ENCODE data around the gene LIMK1. TPM values are rescaled to one million over a fixed set of nuclear protein-coding genes. Genes with fewer than 3 reads are reported as not detected.
"Not testable (repeated sequence)": the region's sequence is repeated elsewhere in the genome, so short reads cannot be mapped to it uniquely, and the experiment has no call there.

LIMK1 gene
- total RNA-seq, 2 donors from 2014 or later: 9.4 to 14.7 TPM

DNA sequence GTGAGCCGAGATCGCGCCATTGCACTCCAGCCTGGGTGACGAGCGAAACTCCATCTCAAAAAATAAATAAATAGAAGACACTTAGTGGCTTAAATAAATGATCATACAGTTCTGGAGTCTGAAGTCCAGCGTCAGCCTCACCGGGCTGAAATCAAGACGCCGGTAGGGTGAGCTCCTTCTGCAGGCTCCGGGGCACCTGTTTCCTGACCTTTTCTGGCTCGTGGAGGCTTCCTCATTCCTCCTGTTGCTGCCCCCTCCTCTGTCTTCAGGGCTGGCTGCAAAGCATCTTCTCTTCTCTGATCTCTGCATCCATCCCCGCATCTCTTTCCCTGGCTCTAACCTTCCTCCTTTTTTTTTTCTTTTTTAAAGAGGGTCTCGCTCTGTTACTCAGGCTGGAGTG lies 32.8 kb downstream of the LIMK1 start:
- H3K27ac ChIP-seq: no peak overlapping the region
- no peak for DNase-seq (ENCODE audit: low spot score)
- H3K4me3 ChIP-seq: no peak overlapping the region
- no peaks in the 10 kb centered on the region for H3K9me3 ChIP-seq
- H3K36me3 ChIP-seq: peaks cover 34% of the 10 kb centered on the region
- TF ChIP-seq CTCF (IDR thresholded peaks at IDR 0.05): no peak
- H3K4me1 ChIP-seq: no peaks in the 10 kb centered on the region
- no peaks in the 10 kb centered on the region for H3K27me3 ChIP-seq

DNA sequence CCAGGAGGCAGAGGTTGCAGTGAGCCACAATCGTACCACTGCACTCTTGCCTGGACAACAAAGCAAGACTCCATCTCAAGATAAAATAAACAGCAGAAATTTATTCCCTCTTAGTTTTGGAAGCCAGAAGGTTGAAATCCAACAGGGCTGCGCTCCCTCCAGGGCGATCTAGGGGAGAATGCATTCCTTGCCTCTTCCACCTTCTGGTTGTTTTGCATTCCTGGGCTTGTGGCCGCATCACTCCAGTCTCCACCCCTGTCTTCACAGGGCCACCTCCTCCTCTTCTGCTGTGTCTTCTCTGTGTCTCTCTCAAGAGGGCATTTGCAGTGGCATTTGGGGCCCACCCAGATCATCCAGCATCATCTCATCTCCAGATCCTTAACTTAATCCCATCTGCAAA lies 36.2 kb downstream of the LIMK1 start:
- Histone ChIP-seq H3K27ac (no peak overlapping the region), H3K4me3 (no peak overlapping the region), H3K36me3 (peaks cover 28% of the 10 kb centered on the region), H3K27me3 (no peaks in the 10 kb centered on the region), H3K9me3 (no peaks in the 10 kb centered on the region), H3K4me1 (no peaks in the 10 kb centered on the region)
- no peak for TF ChIP-seq CTCF (IDR thresholded peaks at IDR 0.05)
- no peak for DNase-seq (ENCODE audit: low spot score)

- no peaks in the 10 kb centered on the region for H3K9me3 ChIP-seq
- no peak overlapping the region for H3K4me3 ChIP-seq
- H3K27me3 ChIP-seq: no peaks in the 10 kb centered on the region
- DNase-seq (ENCODE audit: low spot score): no peak
- peaks cover 28% of the 10 kb centered on the region for H3K36me3 ChIP-seq
- no peak for TF ChIP-seq CTCF (IDR thresholded peaks at IDR 0.05)
- no peaks in the 10 kb centered on the region for H3K4me1 ChIP-seq
- no peak overlapping the region for H3K27ac ChIP-seq
These were observed 38.0 kb downstream of the LIMK1 start for GRCh38 chr7:74121401-74122249.

- H3K4me1 ChIP-seq; DNase-seq (ENCODE audit: low spot score); H3K27ac ChIP-seq; H3K27me3 ChIP-seq; H3K9me3 ChIP-seq; H3K4me3 ChIP-seq: not testable (repeated sequence)
- H3K36me3 ChIP-seq: peaks cover 20% of the 10 kb centered on the region
These were observed 40.3 kb downstream of the LIMK1 start for GRCh38 chr7:74123892-74124291.

DNA sequence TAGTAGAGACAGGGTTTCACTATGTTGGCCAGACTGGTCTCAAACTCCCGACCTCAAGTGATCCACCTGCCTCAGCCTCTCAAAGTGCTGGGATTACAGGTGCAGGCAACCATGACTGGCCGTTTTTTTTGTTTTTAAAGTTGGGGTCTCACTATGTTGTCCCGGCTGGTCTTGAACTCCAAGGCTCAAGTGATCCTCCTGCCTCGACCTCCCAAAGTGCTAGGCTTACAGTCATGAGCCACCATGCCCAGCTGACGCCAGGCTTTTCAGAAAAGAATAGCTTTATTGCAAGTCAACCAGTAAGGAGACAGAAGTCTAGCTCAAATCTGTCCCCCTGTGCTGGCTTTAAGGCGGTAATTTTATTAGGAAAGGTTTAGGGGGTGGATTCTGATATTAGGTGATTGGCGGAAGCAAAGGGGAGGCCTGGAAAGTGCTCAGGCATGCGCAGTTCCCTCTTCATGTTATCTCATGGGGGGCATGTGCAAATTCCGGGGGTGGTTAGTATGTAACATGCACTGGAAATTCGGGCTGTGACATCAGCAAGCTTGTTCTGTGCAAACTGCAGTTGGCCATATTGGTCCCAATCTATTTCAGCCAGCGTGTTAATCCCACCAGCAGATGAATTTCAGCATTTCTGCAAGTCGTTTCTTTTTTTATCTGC lies 42.7 kb downstream of the LIMK1 start:
- H3K27ac ChIP-seq: no peak overlapping the region
- TF ChIP-seq CTCF (IDR thresholded peaks at IDR 0.05): no peak
- no peak for DNase-seq (ENCODE audit: low spot score)

DNA sequence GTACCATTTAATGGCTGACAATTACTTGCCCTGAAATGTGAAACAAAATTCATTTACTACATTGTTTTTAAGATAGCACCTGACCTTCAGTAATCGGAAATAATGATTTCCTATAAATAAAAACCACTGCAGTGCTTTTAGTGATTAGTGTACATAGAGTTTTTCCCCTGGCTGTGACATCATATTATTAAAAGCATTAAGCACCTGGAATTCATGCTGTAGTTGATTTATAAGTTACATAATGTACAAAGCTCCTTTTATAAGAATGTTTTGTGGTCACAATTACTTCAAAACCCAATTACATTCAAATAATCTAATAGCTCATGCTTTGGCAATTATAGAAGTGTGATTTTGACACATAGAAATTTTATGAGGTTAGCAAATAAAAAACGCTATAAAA lies 46.3 kb downstream of the LIMK1 start:
- TF ChIP-seq CTCF (IDR thresholded peaks at IDR 0.05): no peak
- H3K36me3 ChIP-seq: no peaks in the 10 kb centered on the region
- no peak overlapping the region for H3K27ac ChIP-seq
- H3K4me3 ChIP-seq: no peak overlapping the region
- no peaks in the 10 kb centered on the region for H3K9me3 ChIP-seq
- H3K27me3 ChIP-seq: no peaks in the 10 kb centered on the region
- H3K4me1 ChIP-seq: no peaks in the 10 kb centered on the region
- no peak for DNase-seq (ENCODE audit: low spot score)

More for the DNA sequence above, 42.7 kb downstream of the LIMK1 start:
- Histone ChIP-seq H3K4me1 (no peaks in the 10 kb centered on the region), H3K4me3 (no peak overlapping the region), H3K36me3 (peaks cover 4% of the 10 kb centered on the region), H3K27me3 (no peaks in the 10 kb centered on the region), H3K9me3 (no peaks in the 10 kb centered on the region)
